ENCODE results near the gene KCNN1.

- TF ChIP-seq POLR2A (IDR thresholded peaks at IDR 0.05): no peak
- no peak for TF ChIP-seq CTCF (IDR thresholded peaks at IDR 0.05)
These were observed 6.9 kb downstream of the KCNN1 start for GRCh38 chr19:17973759-17974158.

Data from uterus (tissue), 2 donors.